HCT116 (cell line): ENCODE results near the gene ECE1. TPM values are rescaled to one million over a fixed set of nuclear protein-coding genes. Genes with fewer than 3 reads are reported as not detected.
A peak's percentile ranks its signal among the peaks of the same experiment; 100 is the strongest.

Experiments
- ATAC-seq: fragments of 200-7000 bp; cut with Tn5 transposase; 2 replicates; pipeline ENCODE4 v1.9.1; 2020; ENCODE audit warnings: mild to moderate bottlenecking, moderate library complexity
- BruUV-seq: library from RNA; stranded (reverse); fragments of 400-500 nt; replicated peaks from 2 replicates; lab custom pipeline; 2021; lab: Mats Ljungman, UMichigan
- CTCF ChIA-PET: fragments of 300-600 bp; sonication (Branson Sonifier 250); formaldehyde crosslinking; loops from one replicate; lab custom pipeline; 2021; ENCODE audit warnings: antibody characterized with exemption; lab: Charles Lee
- POLR2A ChIA-PET: fragments of 300-600, 350-600 bp; sonication (Branson Sonifier 250); formaldehyde crosslinking; loops from one replicate; lab custom pipeline; 2021; ENCODE audit warnings: antibody characterized with exemption; lab: Charles Lee
- RAD21 ChIA-PET, 2 experiments: fragments of 300-600 bp; sonication (Branson Sonifier 250); formaldehyde crosslinking; loops; one replicate each; lab custom pipeline; 2023; ENCODE audit warnings: low total read pairs in 2 of 2; ENCODE audit not compliant: uncharacterized antibody in 2 of 2, unreplicated experiment in 2 of 2, low non-redundant PET in 1 of 2; lab: Charles Lee
- DNase-seq: peaks from one replicate; pipeline ENCODE4 v3.0.0-alpha.2; 2010; ENCODE audit warnings: low read depth, low spot score
- H2AFZ ChIP-seq: fragments of 200-600 bp; shearing (Covaris generic), sonication (generic); 2 replicates; pipeline ENCODE4 v1.6.1; 2017; ENCODE audit warnings: low read depth, mixed run types, mixed read lengths, antibody characterized with exemption, low read length; ENCODE audit not compliant: poor library complexity, severe bottlenecking
- H3K27ac ChIP-seq: 2 replicates; pipeline ENCODE4 v1.5.1; 2012; ENCODE audit warnings: low read depth, low read length
- H3K27me3 ChIP-seq: fragments of 200-600 bp; sonication (generic); 2 replicates; pipeline ENCODE4 v1.6.1; 2016; ENCODE audit warnings: mixed run types, low read length, mixed read lengths; ENCODE audit not compliant: insufficient read depth
- H3K36me3 ChIP-seq, 2 experiments: fragments of 200-500 bp in 1 of 2; fragments of 200-600 bp in 1 of 2; sonication (Bioruptor generic) in 1 of 2; sonication (generic) in 1 of 2; 2 replicates each; pipeline versions ENCODE4 v1.5.1 to v1.6.1; 2014 to 2016; ENCODE audit warnings: low read length in 2 of 2, inconsistent platforms in 1 of 2, mixed read lengths in 1 of 2, mixed run types in 1 of 2; ENCODE audit not compliant: insufficient read depth in 2 of 2, control insufficient read depth in 1 of 2
- H3K4me1 ChIP-seq, 2 experiments: fragments of 200-600 bp in 1 of 2; sonication (generic) in 1 of 2; 2 replicates each; pipeline versions ENCODE4 v1.5.1 to v1.6.1; 2012 to 2017; ENCODE audit warnings: low read length in 2 of 2, inconsistent platforms in 1 of 2, mild to moderate bottlenecking in 1 of 2, mixed read lengths in 1 of 2, mixed run types in 1 of 2, moderate library complexity in 1 of 2; ENCODE audit not compliant: insufficient read depth in 2 of 2, control insufficient read depth in 1 of 2
- H3K4me2 ChIP-seq: fragments of 200-600 bp; sonication (generic); 2 replicates; pipeline ENCODE4 v1.6.1; 2017; ENCODE audit warnings: mixed run types, low read length, mixed read lengths
- H3K4me3 ChIP-seq, 2 experiments: fragments of 200-600 bp in 1 of 2; sonication (generic) in 1 of 2; replicated peaks in 1 of 2; 2 replicates each; pipeline ENCODE4 v1.5.1; 2011 to 2016; ENCODE audit warnings: low read length in 2 of 2, control low read depth in 1 of 2, low read depth in 1 of 2, mild to moderate bottlenecking in 1 of 2, mixed read lengths in 1 of 2, mixed run types in 1 of 2
- H3K79me2 ChIP-seq: fragments of 200-600 bp; sonication (generic); 2 replicates; pipeline ENCODE4 v1.6.1; 2017; ENCODE audit warnings: mild to moderate bottlenecking, mixed run types, low read length, moderate library complexity, mixed read lengths; ENCODE audit not compliant: insufficient read depth
- H3K9ac ChIP-seq: fragments of 200-600 bp; sonication (generic); 2 replicates; pipeline ENCODE4 v1.6.1; 2016; ENCODE audit warnings: low read length, mixed read lengths
- H3K9me2 ChIP-seq: fragments of 200-600 bp; sonication (generic), shearing (Covaris generic); 2 replicates; pipeline ENCODE4 v1.6.1; 2017; ENCODE audit warnings: mixed run types, mild to moderate bottlenecking, moderate library complexity; ENCODE audit not compliant: insufficient read depth
- H3K9me3 ChIP-seq, 2 experiments: fragments of 200-500 bp in 1 of 2; fragments of 200-600 bp in 1 of 2; sonication (Bioruptor generic) in 1 of 2; sonication (generic) in 1 of 2; 2 replicates each; pipeline ENCODE4 v1.6.1; 2014 to 2017; ENCODE audit warnings: low read length in 2 of 2, mixed read lengths in 2 of 2, inconsistent platforms in 1 of 2, low read depth in 1 of 2, mild to moderate bottlenecking in 1 of 2, mixed run types in 1 of 2, moderate library complexity in 1 of 2; ENCODE audit not compliant: control insufficient read depth in 1 of 2, insufficient read depth in 1 of 2
- H4K20me1 ChIP-seq: fragments of 200-600 bp; sonication (generic), shearing (Covaris generic); 2 replicates; pipeline ENCODE4 v1.6.1; 2017; ENCODE audit warnings: mixed run types, mild to moderate bottlenecking, moderate library complexity; ENCODE audit not compliant: insufficient read depth
- ATF3 ChIP-seq: IDR thresholded peaks from 2 replicates; pipeline ENCODE4 v1.6.1; 2012
- CBX3 ChIP-seq: IDR thresholded peaks from 2 replicates; pipeline ENCODE4 v1.6.1; 2012; ENCODE audit warnings: low read depth
- CEBPB ChIP-seq: IDR thresholded peaks from 2 replicates; pipeline ENCODE4 v1.6.1; 2012; ENCODE audit warnings: low read depth
- CTCF ChIP-seq, 3 experiments: fragments of 200-600 bp in 1 of 3; sonication (generic) in 1 of 3; IDR thresholded peaks in 2 of 3; conservative IDR thresholded peaks in 1 of 3; 2 replicates each; pipeline ENCODE4 v1.5.1; 2012 to 2017; ENCODE audit warnings: low read depth in 2 of 3, low read length in 2 of 3, antibody characterized with exemption in 1 of 3, borderline replicate concordance in 1 of 3, control low read depth in 1 of 3, mild to moderate bottlenecking in 1 of 3, mixed read lengths in 1 of 3, mixed run types in 1 of 3, moderate library complexity in 1 of 3; ENCODE audit not compliant: insufficient read depth in 1 of 3
- ELF1 ChIP-seq: IDR thresholded peaks from 2 replicates; pipeline ENCODE4 v1.6.1; 2012; ENCODE audit warnings: low read depth, borderline replicate concordance
- EZH2 ChIP-seq: fragments of 200-600 bp; sonication (generic); IDR thresholded peaks from 2 replicates; pipeline ENCODE4 v1.6.1; 2017; ENCODE audit warnings: antibody characterized with exemption, mixed run types
- EZH2phosphoT487 ChIP-seq: fragments of 200-600 bp; IDR thresholded peaks from 2 replicates; pipeline ENCODE4 v1.6.1; 2018; ENCODE audit warnings: antibody characterized with exemption, borderline replicate concordance
- MAX ChIP-seq: IDR thresholded peaks from 2 replicates; pipeline ENCODE4 v1.6.1; 2012
- POLR2A ChIP-seq: IDR thresholded peaks from 2 replicates; pipeline ENCODE4 v1.7.0; 2011; ENCODE audit warnings: borderline replicate concordance; ENCODE audit not compliant: insufficient read depth, insufficient read length; ENCODE audit errors: extremely low read depth
- RAD21 ChIP-seq: IDR thresholded peaks from 2 replicates; pipeline ENCODE4 v1.6.1; 2012; ENCODE audit warnings: low read depth, mild to moderate bottlenecking
- REST ChIP-seq: IDR thresholded peaks from 2 replicates; pipeline ENCODE4 v1.6.1; 2012; ENCODE audit warnings: low read depth
- SIN3A ChIP-seq: IDR thresholded peaks from 2 replicates; pipeline ENCODE4 v1.6.1; 2012; ENCODE audit warnings: low read depth
- ZFX ChIP-seq: fragments of 450-650 bp; IDR thresholded peaks from 2 replicates; pipeline ENCODE4 v1.6.1; 2017
- intact Hi-C: fragments of 100-400 bp; cut with micrococcal nuclease; formaldehyde crosslinking; loops from 2 replicates; pipeline ENCODE4 v1.10.0; 2022
- total RNA-seq: library from RNA; stranded (reverse); gene quantifications from one replicate; pipeline ENCODE4 v1.2.1, GENCODE V29; 2021; ENCODE audit not compliant: unreplicated experiment

Gene ECE1
- total RNA-seq, 1 experiment from 2014 or later: 66.8 TPM

GRCh38 chr1:21176586-21177555, 113.4 kb downstream of the ECE1 start, which contains the start of gene EIF4G3 (continued):
- TF ChIP-seq CTCF (IDR thresholded peaks at IDR 0.05 in 2 of 3, conservative IDR thresholded peaks at IDR 0.05 in 1 of 3; ENCODE audit: borderline replicate concordance in 1 of 3, insufficient read depth in 1 of 3, low read depth in 2 of 3, low read length in 2 of 3) (no peak), CEBPB (no peak), RAD21 (no peak), EZH2phosphoT487 (no peak), ZFX (no peak)

- peak overlapping the region; percentile 89 to 94 for H3K4me3 ChIP-seq
- RAD21 ChIA-PET: no interaction called here
- POLR2A ChIA-PET: no interaction called here
- peak overlapping the region; percentile 78 for H3K27ac ChIP-seq
- no TSS peak for BruUV-seq
- H3K9me3 ChIP-seq: no peaks in the 10 kb centered on the region
- H3K27me3 ChIP-seq: no peaks in the 10 kb centered on the region
- intact Hi-C loops: loop anchor here (5.0 kb wide), 1 partner anchor 154 kb away; no protein-coding TSS in a partner anchor
- peak overlapping the region; percentile 51 for H2AFZ ChIP-seq
- H3K79me2 ChIP-seq: peaks cover 38% of the 10 kb centered on the region
- no peaks in the 10 kb centered on the region for H3K36me3 ChIP-seq
- H3K4me2 ChIP-seq: peak overlapping the region; percentile 98
- H3K9me2 ChIP-seq: no peaks in the 10 kb centered on the region
- CTCF ChIA-PET: no interaction called here
- H3K4me1 ChIP-seq: peaks cover 8 to 22% of the 10 kb centered on the region in 2 experiments; a peak in 3 of 4 replicates
- no peak for DNase-seq
- H4K20me1 ChIP-seq: no peaks in the 10 kb centered on the region
- ATAC-seq: peak; percentile 27
- H3K9ac ChIP-seq: peak overlapping the region; percentile 92
- TF ChIP-seq CBX3: no peak
- TF ChIP-seq ELF1: no peak
- TF ChIP-seq EZH2: no peak
- TF ChIP-seq MAX: no peak
- no peak for TF ChIP-seq ATF3
- no peak for TF ChIP-seq SIN3A
- TF ChIP-seq POLR2A: no peak
- no peak for TF ChIP-seq EZH2phosphoT487
- TF ChIP-seq REST: no peak
Measured at GRCh38 chr1:21175670-21176581, 114.3 kb downstream of the ECE1 start.
